Glutamatergic neuron (in vitro differentiated cells): ENCODE measurements around the gene IPP. TPM values are rescaled to one million over a fixed set of nuclear protein-coding genes. Genes with fewer than 3 reads are reported as not detected.

Experiments used
- DNase-seq: peaks from one replicate; pipeline ENCODE4 v3.0.0; 2022
- H3K27ac Mint-ChIP-seq: one replicate; pipeline ENCODE4 v1.8.0; 2020; ENCODE audit warnings: mild to moderate bottlenecking, mixed read lengths, inconsistent platforms; ENCODE audit not compliant: unreplicated experiment
- H3K27me3 Mint-ChIP-seq: one replicate; pipeline ENCODE4 v1.8.0; 2020; ENCODE audit warnings: mild to moderate bottlenecking, moderate library complexity, mixed read lengths, inconsistent platforms; ENCODE audit not compliant: unreplicated experiment
- H3K36me3 Mint-ChIP-seq: one replicate; pipeline ENCODE4 v1.8.0; 2020; ENCODE audit warnings: mild to moderate bottlenecking, mixed read lengths, inconsistent platforms; ENCODE audit not compliant: unreplicated experiment
- H3K4me1 Mint-ChIP-seq: one replicate; pipeline ENCODE4 v1.8.0; 2020; ENCODE audit warnings: mild to moderate bottlenecking, low read depth, mixed read lengths, inconsistent platforms; ENCODE audit not compliant: unreplicated experiment
- H3K4me3 Mint-ChIP-seq: one replicate; pipeline ENCODE4 v1.8.0; 2020; ENCODE audit warnings: mild to moderate bottlenecking, mixed read lengths, inconsistent platforms; ENCODE audit not compliant: unreplicated experiment
- H3K9me3 Mint-ChIP-seq: one replicate; pipeline ENCODE4 v1.8.0; 2020; ENCODE audit warnings: mild to moderate bottlenecking, moderate library complexity, mixed read lengths, inconsistent platforms; ENCODE audit not compliant: unreplicated experiment
- total RNA-seq: library from RNA; stranded (reverse); fragmentation: NEBNext Ultra II Directional; extraction: Animal tissue kit (Norgen Biotek cat#: 25700); gene quantifications from one replicate; pipeline ENCODE4 v1.2.1, GENCODE V29; 2021; ENCODE audit not compliant: unreplicated experiment
- TF ChIP-seq, protein P1 (sequence below): fragments of 200-600 bp; sonication (generic); IDR thresholded peaks from one replicate; pipeline ENCODE4 v1.5.0; 2021; ENCODE audit not compliant: partially characterized antibody, unreplicated experiment

The IPP gene
- total RNA-seq, 1 donor from 2014 or later, result 20.3 TPM

DNA sequence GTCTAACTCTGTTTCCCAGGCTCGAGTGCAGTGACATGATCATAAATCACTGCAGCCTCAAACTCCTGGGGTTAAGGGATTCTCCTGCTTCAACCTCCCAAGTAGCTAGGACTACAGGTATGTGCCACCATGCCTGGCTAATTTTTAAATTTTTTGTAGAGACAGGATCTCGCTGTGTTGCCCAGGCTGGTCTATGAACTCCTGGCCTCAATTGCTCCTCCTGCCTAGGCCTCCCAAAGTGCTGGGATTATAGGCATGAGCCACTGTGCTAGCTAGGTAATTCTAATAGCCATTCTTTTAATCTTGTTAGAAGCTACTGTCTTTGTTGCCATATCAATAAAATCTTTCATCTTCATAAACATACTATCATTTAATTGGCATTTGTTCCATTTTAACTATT, 39.1 kb upstream of the IPP start:
- TF ChIP-seq, protein P1, sequence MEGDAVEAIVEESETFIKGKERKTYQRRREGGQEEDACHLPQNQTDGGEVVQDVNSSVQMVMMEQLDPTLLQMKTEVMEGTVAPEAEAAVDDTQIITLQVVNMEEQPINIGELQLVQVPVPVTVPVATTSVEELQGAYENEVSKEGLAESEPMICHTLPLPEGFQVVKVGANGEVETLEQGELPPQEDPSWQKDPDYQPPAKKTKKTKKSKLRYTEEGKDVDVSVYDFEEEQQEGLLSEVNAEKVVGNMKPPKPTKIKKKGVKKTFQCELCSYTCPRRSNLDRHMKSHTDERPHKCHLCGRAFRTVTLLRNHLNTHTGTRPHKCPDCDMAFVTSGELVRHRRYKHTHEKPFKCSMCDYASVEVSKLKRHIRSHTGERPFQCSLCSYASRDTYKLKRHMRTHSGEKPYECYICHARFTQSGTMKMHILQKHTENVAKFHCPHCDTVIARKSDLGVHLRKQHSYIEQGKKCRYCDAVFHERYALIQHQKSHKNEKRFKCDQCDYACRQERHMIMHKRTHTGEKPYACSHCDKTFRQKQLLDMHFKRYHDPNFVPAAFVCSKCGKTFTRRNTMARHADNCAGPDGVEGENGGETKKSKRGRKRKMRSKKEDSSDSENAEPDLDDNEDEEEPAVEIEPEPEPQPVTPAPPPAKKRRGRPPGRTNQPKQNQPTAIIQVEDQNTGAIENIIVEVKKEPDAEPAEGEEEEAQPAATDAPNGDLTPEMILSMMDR, result no peak
- peaks cover 3% of the 10 kb centered on the region for H3K27me3 Mint-ChIP-seq
- H3K4me3 Mint-ChIP-seq, result no peak overlapping the region
- H3K27ac Mint-ChIP-seq, result no peak overlapping the region
- H3K36me3 Mint-ChIP-seq, result no peaks in the 10 kb centered on the region
- no peak for DNase-seq
- no peaks in the 10 kb centered on the region for H3K9me3 Mint-ChIP-seq
- peaks cover 2% of the 10 kb centered on the region for H3K4me1 Mint-ChIP-seq

DNA sequence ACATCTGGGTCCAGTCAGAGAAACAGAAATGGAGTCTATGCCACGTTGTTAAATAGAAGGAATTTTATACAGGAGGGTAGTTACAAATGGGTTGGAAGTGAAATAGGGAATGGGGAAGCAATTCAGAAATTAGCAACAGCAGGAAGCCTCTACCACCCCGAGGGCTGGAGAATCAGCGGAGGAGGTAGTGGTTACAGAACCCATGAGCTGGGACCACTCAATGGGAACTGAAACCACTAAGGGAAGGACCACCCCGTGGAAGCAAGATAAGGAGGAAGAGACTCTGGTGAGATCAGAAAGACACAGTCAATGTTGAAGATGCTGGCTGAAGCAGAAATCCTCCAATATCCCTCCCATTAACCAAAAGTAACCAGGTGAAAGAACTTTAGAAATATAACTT, 37.5 kb upstream of the IPP start:
- Mint-ChIP-seq H3K27me3 (no peaks in the 10 kb centered on the region), H3K4me3 (no peak overlapping the region), H3K27ac (no peak overlapping the region), H3K4me1 (no peaks in the 10 kb centered on the region), H3K9me3 (no peaks in the 10 kb centered on the region), H3K36me3 (no peaks in the 10 kb centered on the region)
- TF ChIP-seq, protein P1, result no peak
- DNase-seq, result no peak

DNA sequence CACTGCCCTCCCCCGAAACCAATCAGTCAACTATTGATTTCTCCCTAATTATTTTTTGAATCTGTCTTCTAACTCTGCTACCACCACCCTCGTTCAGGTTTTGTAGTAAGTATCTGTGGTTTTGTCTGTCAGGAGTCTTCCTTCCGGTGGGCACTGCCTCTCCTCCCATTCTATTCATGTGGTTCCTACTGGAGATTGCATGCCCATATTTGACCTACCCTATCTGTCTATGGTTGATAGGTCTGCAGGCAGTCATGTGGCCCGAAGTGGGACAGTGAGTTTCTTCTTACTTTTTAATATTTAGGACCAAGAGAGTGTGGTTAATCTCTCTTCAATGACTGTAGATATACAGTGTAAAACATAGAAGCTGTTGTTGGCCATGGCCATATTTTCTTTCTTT, 35.1 kb upstream of the IPP start:
- no peaks in the 10 kb centered on the region for H3K36me3 Mint-ChIP-seq
- no peak for DNase-seq
- no peaks in the 10 kb centered on the region for H3K4me1 Mint-ChIP-seq
- TF ChIP-seq, protein P1, result no peak
- H3K27me3 Mint-ChIP-seq, result no peaks in the 10 kb centered on the region
- no peak overlapping the region for H3K4me3 Mint-ChIP-seq
- H3K9me3 Mint-ChIP-seq, result no peaks in the 10 kb centered on the region
- H3K27ac Mint-ChIP-seq, result no peak overlapping the region

DNA sequence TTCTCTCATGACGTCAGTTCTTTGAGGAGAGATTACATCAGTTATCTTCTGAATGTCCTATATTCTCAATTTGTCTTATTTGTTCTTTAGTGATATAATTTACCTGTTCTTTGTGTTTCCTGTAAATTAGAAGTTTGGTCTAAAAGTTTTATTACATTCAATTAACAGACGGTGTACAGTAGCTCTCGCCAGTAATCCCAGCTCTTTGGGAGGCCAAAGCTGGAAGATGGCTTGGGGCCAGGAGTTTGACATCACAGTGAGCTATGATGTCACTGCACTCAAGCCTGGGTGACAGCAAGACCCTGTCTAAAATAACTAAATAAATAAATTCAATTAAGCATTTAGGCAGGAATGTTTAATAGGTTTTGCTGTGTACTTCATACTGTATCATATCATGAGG, 25.3 kb upstream of the IPP start:
- Mint-ChIP-seq H3K9me3 (no peaks in the 10 kb centered on the region), H3K27me3 (peaks cover 2% of the 10 kb centered on the region), H3K4me3 (no peak overlapping the region), H3K4me1 (no peaks in the 10 kb centered on the region), H3K36me3 (no peaks in the 10 kb centered on the region), H3K27ac (no peak overlapping the region)
- TF ChIP-seq, protein P1, result no peak
- DNase-seq, result no peak

DNA sequence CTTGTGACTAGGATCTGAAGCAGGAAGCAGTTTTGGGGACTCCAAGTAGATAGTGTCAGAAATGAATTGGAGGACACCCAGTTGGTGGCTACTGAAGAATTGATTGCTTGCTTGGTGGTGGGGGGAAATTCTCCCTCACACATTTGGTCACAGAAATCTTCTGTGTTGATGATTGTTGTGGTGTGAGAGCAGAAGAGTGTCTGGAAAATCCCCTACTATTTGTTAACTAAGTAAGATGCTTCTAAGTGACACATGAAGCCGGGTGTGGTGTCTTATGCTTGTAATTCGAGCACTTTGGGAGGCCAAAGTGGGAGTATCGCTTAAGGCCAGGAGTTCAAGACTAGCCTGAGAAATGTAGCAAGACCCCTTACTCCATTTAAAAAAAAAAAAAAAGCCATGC, 22.5 kb upstream of the IPP start:
- Mint-ChIP-seq H3K9me3 (no peaks in the 10 kb centered on the region), H3K4me3 (no peak overlapping the region), H3K4me1 (no peaks in the 10 kb centered on the region), H3K27ac (no peak overlapping the region), H3K36me3 (no peaks in the 10 kb centered on the region), H3K27me3 (peaks cover 2% of the 10 kb centered on the region)
- no peak for DNase-seq
- TF ChIP-seq, protein P1, result no peak
